GM08714 (cell line): ENCODE data around the gene TLE6.
"Not testable (repeated sequence)": the region's sequence is repeated elsewhere in the genome, so short reads cannot be mapped to it uniquely, and the experiment has no call there.

ENCODE experiments used
- H3K4me3 ChIP-seq: fragments of 200-500 bp; sonication (Bioruptor generic); 2 replicates; pipeline ENCODE4 v1.5.1; 2014; ENCODE audit warnings: mild to moderate bottlenecking, low read length, inconsistent platforms
- ZNF274 ChIP-seq: IDR thresholded peaks from 2 replicates; pipeline ENCODE4 v1.6.1; 2012; ENCODE audit warnings: mild to moderate bottlenecking, low read depth, low read length

Gene TLE6

DNA sequence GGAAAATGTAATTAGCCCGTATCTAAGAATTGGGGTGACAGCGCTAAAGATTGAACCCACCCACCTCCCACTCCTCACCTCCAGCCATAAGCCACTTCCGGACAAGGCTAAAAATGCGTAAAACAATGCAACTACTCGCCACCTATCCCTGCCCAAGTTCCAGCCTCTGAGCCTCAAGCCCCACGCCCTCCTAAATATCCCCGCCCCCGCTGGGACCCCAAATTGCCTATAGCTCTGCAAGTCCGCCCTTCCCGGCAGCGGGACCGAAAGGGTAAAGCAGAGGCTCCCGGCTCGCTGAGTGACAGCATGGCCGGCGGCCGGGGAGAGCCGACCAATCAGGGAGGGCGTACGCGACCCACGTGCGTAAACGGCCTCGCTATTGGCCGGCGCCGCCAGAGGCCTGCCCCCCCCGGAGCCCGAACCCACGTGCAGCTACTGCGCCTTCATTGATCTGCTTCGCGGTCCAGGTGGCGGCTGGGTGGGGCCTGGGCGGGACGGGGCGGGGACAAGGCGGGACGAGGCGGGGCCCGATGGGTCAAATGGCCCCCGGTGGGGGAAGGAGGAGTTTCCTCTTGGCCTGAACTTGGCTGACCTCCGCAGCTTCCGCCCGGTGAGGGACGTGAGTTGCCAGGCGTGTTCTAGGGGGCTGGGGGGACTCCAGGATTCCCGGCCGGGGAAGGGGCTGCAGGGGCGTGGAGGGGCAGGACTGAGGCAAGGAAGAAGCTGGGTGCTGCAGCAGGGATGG lies at the start of gene TLE6:
Gene TLE6, plus strand, starts transcription at position 564 of the 745 bp plus-strand sequence. CDS start 670 bp downstream, outside the sequence.
- peak within 1 kb of the TSS; percentile 78 for H3K4me3 ChIP-seq
- TF ChIP-seq ZNF274, result no peak

DNA sequence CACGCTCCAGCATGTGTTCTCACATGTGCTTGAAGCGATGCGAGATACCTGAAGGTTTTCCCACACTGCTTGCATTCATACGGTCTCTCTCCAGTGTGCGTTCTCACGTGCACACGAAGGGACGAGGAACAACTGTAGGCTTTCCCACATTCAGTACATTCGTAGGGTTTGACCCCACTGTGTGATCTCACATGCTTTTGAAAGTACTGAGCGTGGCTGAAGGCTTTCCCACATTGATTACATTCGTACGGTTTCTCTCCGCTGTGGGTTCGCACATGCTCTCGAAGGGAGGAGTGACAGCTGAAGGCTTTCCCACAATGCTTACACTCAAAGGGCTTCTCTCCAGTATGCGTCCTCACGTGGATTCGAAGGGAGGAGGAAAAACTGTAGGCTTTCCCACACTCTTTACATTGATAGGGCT lies 43.9 kb upstream of the TLE6 start:
- peak; percentile 40; the same call in 1 of the 2 replicates for TF ChIP-seq ZNF274
- H3K4me3 ChIP-seq, result no peak overlapping the region

DNA sequence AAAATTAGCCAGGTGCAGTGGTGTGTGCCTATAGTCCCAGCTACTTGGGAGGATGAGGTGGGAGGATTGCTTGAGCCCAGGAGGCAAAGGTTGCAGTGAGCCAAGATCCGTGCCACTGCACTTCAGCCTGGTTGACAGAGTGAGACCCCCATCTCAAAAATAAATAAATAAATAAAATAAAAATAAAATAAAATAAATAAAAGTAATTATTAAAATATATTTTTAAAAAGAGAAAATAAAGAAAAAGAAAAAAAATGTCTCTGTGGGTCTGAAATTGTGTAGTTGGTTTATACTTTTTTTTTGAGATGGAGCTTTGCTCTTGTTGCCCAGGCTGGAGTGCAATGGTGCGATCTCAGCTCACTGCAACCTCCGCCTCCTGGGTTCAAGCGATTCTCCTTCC lies 41.5 kb upstream of the TLE6 start:
- not testable (repeated sequence) for H3K4me3 ChIP-seq

- no peak overlapping the region for H3K4me3 ChIP-seq
- no peak for TF ChIP-seq ZNF274
Observed at GRCh38 chr19:2942928-2943640, 34.3 kb upstream of the TLE6 start.

- no peak for TF ChIP-seq ZNF274
- peak overlapping the region; percentile 72 for H3K4me3 ChIP-seq
Observed at GRCh38 chr19:2944403-2944774, 33.0 kb upstream of the TLE6 start.

DNA sequence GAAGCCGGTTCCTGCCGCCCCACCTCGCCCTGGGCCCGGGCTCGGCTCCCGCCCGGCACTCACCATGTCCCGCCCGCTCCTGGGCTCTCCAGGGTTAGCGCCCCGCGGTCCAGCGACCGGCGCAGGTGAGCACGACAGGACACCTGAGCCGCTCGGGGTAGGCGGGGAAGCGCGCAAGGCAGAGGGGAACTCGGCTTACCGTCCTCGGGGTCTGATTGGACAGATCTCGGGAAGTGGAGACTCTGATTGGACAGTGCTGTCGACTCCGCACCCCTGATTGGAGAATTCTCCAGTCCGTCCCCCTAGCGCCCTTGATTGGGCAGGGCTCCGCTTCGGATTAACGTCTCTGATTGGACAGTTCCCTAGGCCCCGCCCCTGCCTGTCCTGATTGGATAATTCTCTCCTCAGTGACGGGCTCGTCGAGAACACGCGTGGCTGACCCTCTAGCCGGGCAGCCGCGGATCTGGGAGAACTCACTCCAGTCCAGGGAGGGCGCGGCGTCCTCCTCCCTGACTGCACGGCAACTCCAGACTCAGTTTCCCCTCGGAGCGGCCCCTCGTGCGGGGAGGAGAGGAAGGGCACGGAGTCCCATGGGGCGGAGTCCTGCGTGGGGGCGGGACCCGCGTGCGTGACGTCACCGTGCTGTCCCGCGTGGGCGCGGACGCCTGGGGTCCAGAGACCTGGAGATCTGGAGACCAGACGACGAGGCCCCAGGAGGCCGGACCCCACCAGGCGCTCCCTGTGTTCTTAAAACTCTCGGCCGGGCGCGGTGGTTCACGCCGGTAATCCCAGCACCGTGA lies 32.4 kb upstream of the TLE6 start, which contains the start of gene ZNF77:
Gene ZNF77, minus strand, starts transcription at position 197 of the 800 bp plus-strand sequence. Its CDS starts 131 bp downstream, at position 66.
- H3K4me3 ChIP-seq, result peak within 1 kb of the TSS; percentile 73
- no peak for TF ChIP-seq ZNF274

DNA sequence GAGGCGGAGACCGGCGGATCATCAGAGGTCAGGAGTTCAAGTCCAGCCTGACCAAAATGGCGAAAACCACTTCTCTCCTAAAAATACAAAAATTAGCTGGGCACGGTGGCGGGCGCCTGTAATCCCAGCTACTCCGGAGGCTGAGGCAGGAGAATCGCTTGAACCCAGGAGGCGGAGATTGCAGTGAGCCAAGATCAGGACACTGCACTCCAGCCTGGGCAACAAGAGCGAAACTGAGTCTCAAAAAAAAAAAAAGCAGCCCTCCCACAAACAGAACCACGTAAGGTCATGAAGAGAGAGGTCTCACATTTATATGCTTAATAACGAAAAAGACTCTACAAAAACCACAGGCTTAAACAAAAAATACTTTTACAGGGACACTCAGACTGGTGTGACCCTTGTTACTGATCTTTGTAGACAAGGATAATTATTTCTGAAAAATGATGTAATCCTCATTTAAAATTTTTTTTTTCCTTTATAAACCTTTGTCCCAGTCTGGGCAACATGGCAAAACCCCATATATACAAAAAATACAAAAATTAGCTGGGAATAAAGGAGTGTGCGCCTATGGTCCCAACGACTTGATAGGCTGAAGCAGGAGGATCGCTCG lies 31.7 kb upstream of the TLE6 start:
- peak overlapping the region; percentile 73; the same call in 1 of the 2 replicates for H3K4me3 ChIP-seq
- TF ChIP-seq ZNF274, result no peak

- no peak for TF ChIP-seq ZNF274
- H3K4me3 ChIP-seq, result peak overlapping the region; percentile 88
Observed at GRCh38 chr19:2949939-2950285, 27.5 kb upstream of the TLE6 start.

- peak overlapping the region; percentile 88 for H3K4me3 ChIP-seq
- no peak for TF ChIP-seq ZNF274
Observed at GRCh38 chr19:2950286-2951124, 26.9 kb upstream of the TLE6 start.

- no peak overlapping the region for H3K4me3 ChIP-seq
- no peak for TF ChIP-seq ZNF274
Observed at GRCh38 chr19:2952953-2953481, 24.3 kb upstream of the TLE6 start.

DNA sequence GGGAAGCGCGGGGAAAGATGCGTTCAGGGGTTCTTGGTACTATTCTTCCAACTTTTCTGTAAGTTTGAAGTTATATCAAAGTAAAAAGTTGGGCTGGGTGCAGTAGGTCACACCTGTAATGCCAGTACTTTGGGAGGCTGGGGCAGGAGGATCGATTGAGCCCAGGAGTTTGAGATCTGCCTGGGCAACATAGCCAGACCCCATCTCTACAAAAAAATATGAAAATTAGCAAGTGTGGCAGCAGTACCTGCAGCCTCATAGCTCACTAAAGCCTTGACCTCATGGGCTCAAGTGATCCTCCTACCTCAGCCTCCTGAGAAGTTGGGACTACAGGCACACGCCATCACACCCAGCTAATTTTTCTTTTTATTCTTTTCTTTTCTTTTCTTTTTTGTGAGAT lies 20.2 kb upstream of the TLE6 start:
- no peak overlapping the region for H3K4me3 ChIP-seq
- no peak for TF ChIP-seq ZNF274

- TF ChIP-seq ZNF274, result no peak
Observed at GRCh38 chr19:2960120-2960519, 17.2 kb upstream of the TLE6 start.

More at GRCh38 chr19:2960120-2960519, 17.2 kb upstream of the TLE6 start:
- H3K4me3 ChIP-seq, result no peak overlapping the region
